Measurements from ENCODE around the gene NFIA.
"Not testable (repeated sequence)": the region's sequence is repeated elsewhere in the genome, so short reads cannot be mapped to it uniquely, and the experiment has no call there.

NFIA gene

GRCh38 chr1:61102041-61102440 lies 19.7 kb downstream of the NFIA start:
- DNase-seq (ENCODE audit: low spot score) = no peak

GRCh38 chr1:61102621-61103020 lies 20.3 kb downstream of the NFIA start:
- no peak for DNase-seq (ENCODE audit: low spot score)

- no peak for DNase-seq (ENCODE audit: low spot score)
Observed at GRCh38 chr1:61104220-61104671, 21.9 kb downstream of the NFIA start.

- DNase-seq (ENCODE audit: low spot score) = no peak
Observed at GRCh38 chr1:61107638-61108037, 25.3 kb downstream of the NFIA start.

GRCh38 chr1:61109158-61109557 lies 26.8 kb downstream of the NFIA start:
- no peak for DNase-seq (ENCODE audit: low spot score)

GRCh38 chr1:61109910-61110309 lies 27.5 kb downstream of the NFIA start:
- DNase-seq (ENCODE audit: low spot score) = no peak

- DNase-seq (ENCODE audit: low spot score) = no peak
Observed at GRCh38 chr1:61110554-61110953, 28.2 kb downstream of the NFIA start.

GRCh38 chr1:61111084-61112004 lies 29.0 kb downstream of the NFIA start:
- no peak for DNase-seq (ENCODE audit: low spot score)

GRCh38 chr1:61114178-61114870 lies 32.0 kb downstream of the NFIA start:
- DNase-seq (ENCODE audit: low spot score) = no peak

GRCh38 chr1:61115436-61115835 lies 33.1 kb downstream of the NFIA start:
- DNase-seq (ENCODE audit: low spot score) = no peak

GRCh38 chr1:61116421-61116820 lies 34.1 kb downstream of the NFIA start:
- no peak for DNase-seq (ENCODE audit: low spot score)

GRCh38 chr1:61117283-61117682 lies 34.9 kb downstream of the NFIA start:
- DNase-seq (ENCODE audit: low spot score) = no peak

GRCh38 chr1:61119085-61119484 lies 36.7 kb downstream of the NFIA start:
- DNase-seq (ENCODE audit: low spot score) = no peak

- DNase-seq (ENCODE audit: low spot score) = no peak
Observed at GRCh38 chr1:61120246-61120840, 38.0 kb downstream of the NFIA start.

- no peak for DNase-seq (ENCODE audit: low spot score)
Observed at GRCh38 chr1:61120998-61121397, 38.6 kb downstream of the NFIA start.

GRCh38 chr1:61121631-61122030 lies 39.3 kb downstream of the NFIA start:
- no peak for DNase-seq (ENCODE audit: low spot score)

- no peak for DNase-seq (ENCODE audit: low spot score)
Observed at GRCh38 chr1:61122389-61122788, 40.0 kb downstream of the NFIA start.

- DNase-seq (ENCODE audit: low spot score) = no peak
Observed at GRCh38 chr1:61123326-61123725, 41.0 kb downstream of the NFIA start.

GRCh38 chr1:61124078-61124477 lies 41.7 kb downstream of the NFIA start:
- no peak for DNase-seq (ENCODE audit: low spot score)

- no peak for DNase-seq (ENCODE audit: low spot score)
Observed at GRCh38 chr1:61124696-61125095, 42.3 kb downstream of the NFIA start.

- DNase-seq (ENCODE audit: low spot score) = no peak
Observed at GRCh38 chr1:61125263-61125662, 42.9 kb downstream of the NFIA start.

GRCh38 chr1:61125895-61126294 lies 43.5 kb downstream of the NFIA start:
- no peak for DNase-seq (ENCODE audit: low spot score)

- DNase-seq (ENCODE audit: low spot score) = not testable (repeated sequence)
Observed at GRCh38 chr1:61126843-61127242, 44.5 kb downstream of the NFIA start.
